CD14-positive monocyte (primary cell): ENCODE data around the gene DGKI. TPM values are rescaled to one million over a fixed set of nuclear protein-coding genes. Genes with fewer than 3 reads are reported as not detected.

Experiments used
- DNase-seq, 3 donors: peaks; one replicate each; pipeline ENCODE4 v3.0.0-alpha.2; 2011 to 2022
- H2AFZ ChIP-seq: 2 replicates; pipeline ENCODE4 v1.6.0; 2012; ENCODE audit warnings: mild to moderate bottlenecking, low read depth, low read length, inconsistent platforms; ENCODE audit not compliant: insufficient read depth, poor library complexity, severe bottlenecking
- H3K27ac ChIP-seq, 2 donors: 1 replicate in 1 of 2; 2 replicates in 1 of 2; pipeline ENCODE4 v1.5.1; 2012 to 2013; ENCODE audit warnings: low read length in 2 of 2, control low read depth in 1 of 2, inconsistent platforms in 1 of 2, low read depth in 1 of 2, mild to moderate bottlenecking in 1 of 2
- H3K27me3 ChIP-seq, 2 donors: one replicate each; pipeline versions ENCODE4 v1.6.0 to v1.6.1; 2011 to 2013; ENCODE audit warnings: low read length in 2 of 2; ENCODE audit not compliant: control insufficient read depth in 2 of 2, insufficient read depth in 2 of 2
- H3K36me3 ChIP-seq, 2 donors: replicated peaks in 1 of 2; 1 replicate in 1 of 2; 2 replicates in 1 of 2; pipeline versions ENCODE4 v1.5.1 to v1.6.1; 2012 to 2013; ENCODE audit warnings: low read length in 2 of 2, control low read depth in 1 of 2, inconsistent platforms in 1 of 2, mild to moderate bottlenecking in 1 of 2; ENCODE audit not compliant: insufficient read depth in 2 of 2, control insufficient read depth in 1 of 2
- H3K4me1 ChIP-seq, 2 donors: 1 replicate in 1 of 2; 2 replicates in 1 of 2; pipeline versions ENCODE4 v1.5.1 to v1.6.1; 2012 to 2013; ENCODE audit warnings: low read length in 2 of 2, control low read depth in 1 of 2, inconsistent platforms in 1 of 2, mild to moderate bottlenecking in 1 of 2, moderate library complexity in 1 of 2; ENCODE audit not compliant: insufficient read depth in 2 of 2, control insufficient read depth in 1 of 2
- H3K4me2 ChIP-seq: replicated peaks from 2 replicates; pipeline ENCODE3; 2012; ENCODE audit warnings: low read length, moderate library complexity, mild to moderate bottlenecking; ENCODE audit not compliant: poor library complexity, severe bottlenecking; ENCODE audit errors: extremely low read depth
- H3K4me3 ChIP-seq, 3 experiments: fragments of 200-600 bp in 1 of 3; sonication (generic) in 1 of 3; replicated peaks in 1 of 3; 1 replicate in 2 of 3; 2 replicates in 1 of 3; pipeline ENCODE4 v1.5.1; 2011 to 2013; ENCODE audit warnings: low read length in 3 of 3, mild to moderate bottlenecking in 3 of 3, control low read depth in 2 of 3, low read depth in 2 of 3, inconsistent platforms in 1 of 3, moderate library complexity in 1 of 3
- H3K79me2 ChIP-seq: 2 replicates; pipeline ENCODE4 v1.6.0; 2012; ENCODE audit warnings: mild to moderate bottlenecking, control low read depth, inconsistent platforms, low read length, moderate library complexity; ENCODE audit not compliant: insufficient read depth
- H3K9ac ChIP-seq: 2 replicates; pipeline ENCODE4 v1.6.0; 2017; ENCODE audit warnings: low read length, mild to moderate bottlenecking; ENCODE audit not compliant: insufficient read depth, poor library complexity, severe bottlenecking
- H3K9me3 ChIP-seq, 2 donors: replicated peaks in 1 of 2; 1 replicate in 1 of 2; 2 replicates in 1 of 2; pipeline versions ENCODE4 v1.5.1 to v1.6.1; 2012 to 2013; ENCODE audit warnings: low read length in 2 of 2, control low read depth in 1 of 2; ENCODE audit not compliant: control insufficient read depth in 1 of 2, insufficient read depth in 1 of 2
- H4K20me1 ChIP-seq: 2 replicates; pipeline ENCODE4 v1.6.0; 2012; ENCODE audit warnings: mild to moderate bottlenecking, low read length, control low read depth, moderate library complexity; ENCODE audit not compliant: insufficient read depth
- H3K27ac Mint-ChIP-seq, 7 donors: one replicate each; pipeline ENCODE4 v1.8.0; 2020; ENCODE audit warnings: mild to moderate bottlenecking in 7 of 7, mixed read lengths in 7 of 7, moderate library complexity in 6 of 7, inconsistent platforms in 2 of 7
- H3K27me3 Mint-ChIP-seq, 3 donors: one replicate each; pipeline ENCODE4 v1.8.0; 2021 to 2022; ENCODE audit warnings: low read depth in 3 of 3, mild to moderate bottlenecking in 3 of 3, mixed read lengths in 3 of 3, moderate library complexity in 3 of 3, inconsistent platforms in 1 of 3
- H3K36me3 Mint-ChIP-seq, 2 donors: one replicate each; pipeline ENCODE4 v1.8.0; 2020; ENCODE audit warnings: mixed read lengths in 2 of 2, inconsistent platforms in 1 of 2, mild to moderate bottlenecking in 1 of 2
- H3K4me1 Mint-ChIP-seq: one replicate; pipeline ENCODE4 v1.8.0; 2020; ENCODE audit warnings: mild to moderate bottlenecking, mixed read lengths
- H3K4me3 Mint-ChIP-seq, 2 donors: one replicate each; pipeline ENCODE4 v1.8.0; 2020; ENCODE audit warnings: mild to moderate bottlenecking in 2 of 2, mixed read lengths in 2 of 2, moderate library complexity in 1 of 2
- H3K9me3 Mint-ChIP-seq, 7 donors: one replicate each; pipeline ENCODE4 v1.8.0; 2020 to 2022; ENCODE audit warnings: mixed read lengths in 7 of 7, mild to moderate bottlenecking in 6 of 7, moderate library complexity in 6 of 7, inconsistent platforms in 2 of 7
- WGBS: methylation state at CpG from one replicate; pipeline ENCODE4 v1.1.5; 2013; ENCODE audit warnings: missing lambda C conversion rate; ENCODE audit not compliant: insufficient coverage; 5-methylcytosine and 5-hydroxymethylcytosine counted together
- intact Hi-C, 2 donors: fragments of 100-400 bp; cut with micrococcal nuclease; formaldehyde crosslinking; loops; one replicate each; pipeline versions ENCODE4 v1.15.0 to v1.15.1; 2023
- polyA plus RNA-seq, 3 donors: library from polyadenylated mRNA; depleted of rRNA in 1 of 3; unstranded in 2 of 3; stranded (reverse) in 1 of 3; fragments of 300-500 nt in 2 of 3; fragments of >200 nt in 1 of 3; fragmentation: Illumina TruSeq in 2 of 3; gene quantifications; 1 replicate in 2 of 3; 2 replicates in 1 of 3; pipeline ENCODE4 v1.2.3, GENCODE V29; 2012 to 2021
- TF ChIP-seq, protein P1 (sequence below): fragments of 200-600 bp; IDR thresholded peaks from one replicate; pipeline ENCODE4 v1.8.0; 2022; ENCODE audit warnings: antibody characterized with exemption, mild to moderate bottlenecking

DGKI gene
- polyA plus RNA-seq, 3 donors, result not detected

DNA sequence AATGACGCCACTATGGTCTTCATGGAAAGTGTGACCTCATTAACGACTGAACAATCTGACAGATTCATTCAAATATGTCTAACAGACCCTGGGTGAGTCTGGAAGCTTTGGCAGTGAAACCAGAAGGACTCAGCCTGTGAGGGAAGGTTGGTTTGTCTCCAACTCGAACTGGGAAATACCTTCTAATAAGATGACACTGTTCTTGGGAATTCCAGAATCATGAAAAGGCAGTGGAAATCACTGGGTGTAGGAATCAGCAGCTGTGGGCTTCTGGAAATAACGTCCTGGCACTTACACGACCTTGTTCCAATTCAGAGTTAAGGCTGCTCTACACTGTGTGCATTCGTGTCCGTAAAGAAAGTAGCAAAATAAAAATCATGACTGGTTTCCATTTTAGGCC is 75.1 kb downstream of the DGKI start:
- Histone ChIP-seq H3K9ac (no peak overlapping the region), H4K20me1 (no peaks in the 10 kb centered on the region), H3K4me3 (no peak overlapping the region), H2AFZ (no peak overlapping the region), H3K4me2 (no peak overlapping the region), H3K79me2 (no peaks in the 10 kb centered on the region), H3K9me3 (no peaks in the 10 kb centered on the region), H3K27ac (no peak overlapping the region), H3K36me3 (no peaks in the 10 kb centered on the region), H3K4me1 (no peaks in the 10 kb centered on the region), H3K27me3 (no peaks in the 10 kb centered on the region)
- 90% methylated on average over 2 of the region's 7 CpGs for WGBS
- Mint-ChIP-seq H3K9me3 (peaks cover 0 to 3% (median 0%) of the 10 kb centered on the region in 7 donors), H3K27me3 (peaks cover 0 to 4% (median 3%) of the 10 kb centered on the region in 3 donors), H3K4me3 (no peak overlapping the region), H3K27ac (no peak overlapping the region), H3K4me1 (no peaks in the 10 kb centered on the region), H3K36me3 (no peaks in the 10 kb centered on the region)
- TF ChIP-seq, protein P1, sequence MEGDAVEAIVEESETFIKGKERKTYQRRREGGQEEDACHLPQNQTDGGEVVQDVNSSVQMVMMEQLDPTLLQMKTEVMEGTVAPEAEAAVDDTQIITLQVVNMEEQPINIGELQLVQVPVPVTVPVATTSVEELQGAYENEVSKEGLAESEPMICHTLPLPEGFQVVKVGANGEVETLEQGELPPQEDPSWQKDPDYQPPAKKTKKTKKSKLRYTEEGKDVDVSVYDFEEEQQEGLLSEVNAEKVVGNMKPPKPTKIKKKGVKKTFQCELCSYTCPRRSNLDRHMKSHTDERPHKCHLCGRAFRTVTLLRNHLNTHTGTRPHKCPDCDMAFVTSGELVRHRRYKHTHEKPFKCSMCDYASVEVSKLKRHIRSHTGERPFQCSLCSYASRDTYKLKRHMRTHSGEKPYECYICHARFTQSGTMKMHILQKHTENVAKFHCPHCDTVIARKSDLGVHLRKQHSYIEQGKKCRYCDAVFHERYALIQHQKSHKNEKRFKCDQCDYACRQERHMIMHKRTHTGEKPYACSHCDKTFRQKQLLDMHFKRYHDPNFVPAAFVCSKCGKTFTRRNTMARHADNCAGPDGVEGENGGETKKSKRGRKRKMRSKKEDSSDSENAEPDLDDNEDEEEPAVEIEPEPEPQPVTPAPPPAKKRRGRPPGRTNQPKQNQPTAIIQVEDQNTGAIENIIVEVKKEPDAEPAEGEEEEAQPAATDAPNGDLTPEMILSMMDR, result no peak
- intact Hi-C loops, result no loop called here
- DNase-seq, result no peak

GRCh38 chr7:137771273-137771672 is 75.5 kb downstream of the DGKI start:
- H3K27me3 Mint-ChIP-seq, result peaks cover 0 to 5% (median 3%) of the 10 kb centered on the region in 3 donors
- H3K9me3 ChIP-seq, result no peaks in the 10 kb centered on the region
- no peak overlapping the region for H3K4me3 Mint-ChIP-seq
- DNase-seq, result no peak
- H3K36me3 ChIP-seq, result no peaks in the 10 kb centered on the region
- no peak overlapping the region for H3K4me2 ChIP-seq
- no peaks in the 10 kb centered on the region for H3K79me2 ChIP-seq
- no peak overlapping the region for H3K27ac Mint-ChIP-seq
- no peak overlapping the region for H3K27ac ChIP-seq
- no peaks in the 10 kb centered on the region for H4K20me1 ChIP-seq
- intact Hi-C loops, result no loop called here
- TF ChIP-seq, protein P1, result no peak
- H3K9me3 Mint-ChIP-seq, result peaks cover 0 to 3% (median 0%) of the 10 kb centered on the region in 7 donors
- no peaks in the 10 kb centered on the region for H3K36me3 Mint-ChIP-seq
- no peaks in the 10 kb centered on the region for H3K27me3 ChIP-seq
- H3K4me1 ChIP-seq, result no peaks in the 10 kb centered on the region
- H3K4me3 ChIP-seq, result no peak overlapping the region
- H3K9ac ChIP-seq, result no peak overlapping the region
- no peak overlapping the region for H2AFZ ChIP-seq
- no peaks in the 10 kb centered on the region for H3K4me1 Mint-ChIP-seq
- WGBS, result 100% methylated on average over 3 of the region's 5 CpGs
